ENCODE measurements around the gene MMP17.
"Not testable (repeated sequence)": the region's sequence is repeated elsewhere in the genome, so short reads cannot be mapped to it uniquely, and the experiment has no call there.

DNA sequence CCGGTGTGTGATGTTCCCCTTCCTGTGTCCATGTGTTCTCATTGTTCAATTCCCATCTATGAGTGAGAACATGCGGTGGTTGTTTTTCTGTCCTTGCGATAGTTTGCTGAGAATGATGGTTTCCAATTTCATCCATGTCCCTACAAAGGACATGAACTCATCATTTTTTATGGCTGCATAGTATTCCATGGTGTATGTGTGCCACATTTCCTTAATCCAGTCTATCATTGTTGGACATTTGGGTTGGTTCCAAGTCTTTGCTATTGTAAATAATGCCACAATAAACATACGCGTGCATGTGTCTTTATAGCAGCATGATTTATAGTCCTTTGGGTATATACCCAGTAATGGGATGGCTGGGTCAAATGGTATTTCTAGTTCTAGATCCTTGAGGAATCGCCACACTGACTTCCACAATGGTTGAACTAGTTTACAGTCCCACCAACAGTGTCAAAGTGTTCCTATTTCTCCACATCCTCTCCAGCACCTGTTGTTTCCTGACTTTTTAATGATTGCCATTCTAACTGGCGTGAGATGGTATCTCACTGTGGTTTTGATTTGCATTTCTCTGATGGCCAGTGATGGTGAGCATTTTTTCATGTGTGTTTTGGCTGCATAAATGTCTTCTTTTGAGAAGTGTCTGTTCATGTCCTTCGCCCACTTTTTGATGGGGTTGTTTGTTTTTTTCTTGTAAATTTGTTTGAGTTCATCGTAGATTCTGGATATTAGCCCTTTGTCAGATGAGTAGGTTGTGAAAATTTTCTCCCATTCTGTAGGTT, 18.5 kb upstream of the MMP17 start:
- TF ChIP-seq, protein P1, sequence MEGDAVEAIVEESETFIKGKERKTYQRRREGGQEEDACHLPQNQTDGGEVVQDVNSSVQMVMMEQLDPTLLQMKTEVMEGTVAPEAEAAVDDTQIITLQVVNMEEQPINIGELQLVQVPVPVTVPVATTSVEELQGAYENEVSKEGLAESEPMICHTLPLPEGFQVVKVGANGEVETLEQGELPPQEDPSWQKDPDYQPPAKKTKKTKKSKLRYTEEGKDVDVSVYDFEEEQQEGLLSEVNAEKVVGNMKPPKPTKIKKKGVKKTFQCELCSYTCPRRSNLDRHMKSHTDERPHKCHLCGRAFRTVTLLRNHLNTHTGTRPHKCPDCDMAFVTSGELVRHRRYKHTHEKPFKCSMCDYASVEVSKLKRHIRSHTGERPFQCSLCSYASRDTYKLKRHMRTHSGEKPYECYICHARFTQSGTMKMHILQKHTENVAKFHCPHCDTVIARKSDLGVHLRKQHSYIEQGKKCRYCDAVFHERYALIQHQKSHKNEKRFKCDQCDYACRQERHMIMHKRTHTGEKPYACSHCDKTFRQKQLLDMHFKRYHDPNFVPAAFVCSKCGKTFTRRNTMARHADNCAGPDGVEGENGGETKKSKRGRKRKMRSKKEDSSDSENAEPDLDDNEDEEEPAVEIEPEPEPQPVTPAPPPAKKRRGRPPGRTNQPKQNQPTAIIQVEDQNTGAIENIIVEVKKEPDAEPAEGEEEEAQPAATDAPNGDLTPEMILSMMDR (conservative IDR thresholded peaks at IDR 0.05; ENCODE audit: low read depth, low read length), result not testable (repeated sequence)
- not testable (repeated sequence) for TF ChIP-seq EZH2 (IDR thresholded peaks at IDR 0.05; ENCODE audit: low read length, unreplicated experiment)
